Effector memory CD4-positive, alpha-beta T cell (primary cell): ENCODE measurements around the gene IL24.

Source experiments
- DNase-seq, 3 donors: peaks; one replicate each; pipeline ENCODE4 v3.0.0-alpha.2; 2020
- H3K27ac ChIP-seq: 2 replicates; pipeline ENCODE4 v1.7.0; 2013; ENCODE audit warnings: mild to moderate bottlenecking, low read length, moderate library complexity; ENCODE audit not compliant: insufficient read depth, poor library complexity, severe bottlenecking
- H3K27me3 ChIP-seq: replicated peaks from 2 replicates; pipeline ENCODE4 v1.7.0; 2013; ENCODE audit warnings: mild to moderate bottlenecking, low read length; ENCODE audit not compliant: insufficient read depth, control insufficient read depth, poor library complexity, severe bottlenecking
- H3K36me3 ChIP-seq: 2 replicates; pipeline ENCODE4 v1.7.0; 2013; ENCODE audit warnings: mild to moderate bottlenecking, low read length, moderate library complexity; ENCODE audit not compliant: control insufficient read depth, insufficient read depth
- H3K4me1 ChIP-seq: 2 replicates; pipeline ENCODE4 v1.7.0; 2013; ENCODE audit warnings: low read length, mild to moderate bottlenecking; ENCODE audit not compliant: control insufficient read depth, insufficient read depth, poor library complexity, severe bottlenecking
- H3K4me3 ChIP-seq: 2 replicates; pipeline ENCODE4 v1.7.0; 2013; ENCODE audit warnings: low read length, low read depth, mild to moderate bottlenecking; ENCODE audit not compliant: insufficient read depth, poor library complexity, severe bottlenecking
- H3K9me3 ChIP-seq: 2 replicates; pipeline ENCODE4 v1.7.0; 2013; ENCODE audit warnings: mild to moderate bottlenecking, low read length, moderate library complexity; ENCODE audit not compliant: control insufficient read depth

The IL24 gene

GRCh38 chr1:206947255-206947654 is 50.0 kb downstream of the IL24 start:
- no peaks in the 10 kb centered on the region for H3K9me3 ChIP-seq
- H3K36me3 ChIP-seq: no peaks in the 10 kb centered on the region
- DNase-seq: no peak
- no peak overlapping the region for H3K4me3 ChIP-seq
- no peaks in the 10 kb centered on the region for H3K4me1 ChIP-seq
- H3K27ac ChIP-seq: no peak overlapping the region
- no peaks in the 10 kb centered on the region for H3K27me3 ChIP-seq

- Histone ChIP-seq H3K4me3 (no peak overlapping the region), H3K9me3 (no peaks in the 10 kb centered on the region), H3K27me3 (no peaks in the 10 kb centered on the region), H3K27ac (no peak overlapping the region), H3K4me1 (no peaks in the 10 kb centered on the region), H3K36me3 (no peaks in the 10 kb centered on the region)
- DNase-seq: no peak
Measured at GRCh38 chr1:206949208-206949607, 52.0 kb downstream of the IL24 start.

- Histone ChIP-seq H3K27ac (no peak overlapping the region), H3K36me3 (no peaks in the 10 kb centered on the region), H3K27me3 (no peaks in the 10 kb centered on the region), H3K4me3 (no peak overlapping the region), H3K4me1 (no peaks in the 10 kb centered on the region), H3K9me3 (no peaks in the 10 kb centered on the region)
- DNase-seq: no peak
Measured at GRCh38 chr1:206949641-206950040, 52.4 kb downstream of the IL24 start.

- Histone ChIP-seq H3K27me3 (no peaks in the 10 kb centered on the region), H3K27ac (no peak overlapping the region), H3K36me3 (no peaks in the 10 kb centered on the region), H3K4me3 (no peak overlapping the region), H3K4me1 (no peaks in the 10 kb centered on the region), H3K9me3 (no peaks in the 10 kb centered on the region)
- no peak for DNase-seq
Measured at GRCh38 chr1:206951318-206952100, 54.3 kb downstream of the IL24 start.

GRCh38 chr1:206952171-206952570 is 54.9 kb downstream of the IL24 start:
- no peak for DNase-seq
- no peaks in the 10 kb centered on the region for H3K9me3 ChIP-seq

GRCh38 chr1:206953126-206953525 is 55.9 kb downstream of the IL24 start:
- no peaks in the 10 kb centered on the region for H3K4me1 ChIP-seq
- no peak overlapping the region for H3K4me3 ChIP-seq
- H3K36me3 ChIP-seq: no peaks in the 10 kb centered on the region
- H3K27me3 ChIP-seq: no peaks in the 10 kb centered on the region
- no peak for DNase-seq
- no peaks in the 10 kb centered on the region for H3K9me3 ChIP-seq
- no peak overlapping the region for H3K27ac ChIP-seq

More at GRCh38 chr1:206952171-206952570, 54.9 kb downstream of the IL24 start:
- H3K4me1 ChIP-seq: no peaks in the 10 kb centered on the region
- H3K36me3 ChIP-seq: no peaks in the 10 kb centered on the region
- no peaks in the 10 kb centered on the region for H3K27me3 ChIP-seq
- no peak overlapping the region for H3K4me3 ChIP-seq
- H3K27ac ChIP-seq: no peak overlapping the region

GRCh38 chr1:206953626-206954025 is 56.4 kb downstream of the IL24 start:
- no peak overlapping the region for H3K27ac ChIP-seq
- H3K4me3 ChIP-seq: no peak overlapping the region
- H3K9me3 ChIP-seq: no peaks in the 10 kb centered on the region
- H3K36me3 ChIP-seq: no peaks in the 10 kb centered on the region
- DNase-seq: no peak
- H3K27me3 ChIP-seq: no peaks in the 10 kb centered on the region
- H3K4me1 ChIP-seq: no peaks in the 10 kb centered on the region
